Effector memory CD4-positive, alpha-beta T cell (primary cell): Measurements from ENCODE around the gene DGUOK.

Experiments used
- DNase-seq, 3 donors: peaks; one replicate each; pipeline ENCODE4 v3.0.0-alpha.2; 2020
- H3K27ac ChIP-seq: 2 replicates; pipeline ENCODE4 v1.7.0; 2013; ENCODE audit warnings: mild to moderate bottlenecking, low read length, moderate library complexity; ENCODE audit not compliant: insufficient read depth, poor library complexity, severe bottlenecking
- H3K27me3 ChIP-seq: replicated peaks from 2 replicates; pipeline ENCODE4 v1.7.0; 2013; ENCODE audit warnings: mild to moderate bottlenecking, low read length; ENCODE audit not compliant: insufficient read depth, control insufficient read depth, poor library complexity, severe bottlenecking
- H3K36me3 ChIP-seq: 2 replicates; pipeline ENCODE4 v1.7.0; 2013; ENCODE audit warnings: mild to moderate bottlenecking, low read length, moderate library complexity; ENCODE audit not compliant: control insufficient read depth, insufficient read depth
- H3K4me1 ChIP-seq: 2 replicates; pipeline ENCODE4 v1.7.0; 2013; ENCODE audit warnings: low read length, mild to moderate bottlenecking; ENCODE audit not compliant: control insufficient read depth, insufficient read depth, poor library complexity, severe bottlenecking
- H3K4me3 ChIP-seq: 2 replicates; pipeline ENCODE4 v1.7.0; 2013; ENCODE audit warnings: low read length, low read depth, mild to moderate bottlenecking; ENCODE audit not compliant: insufficient read depth, poor library complexity, severe bottlenecking
- H3K9me3 ChIP-seq: 2 replicates; pipeline ENCODE4 v1.7.0; 2013; ENCODE audit warnings: mild to moderate bottlenecking, low read length, moderate library complexity; ENCODE audit not compliant: control insufficient read depth

DGUOK gene

GRCh38 chr2:73975731-73976130, 49.1 kb downstream of the DGUOK start:
- Histone ChIP-seq H3K9me3 (no peaks in the 10 kb centered on the region), H3K4me3 (no peak overlapping the region), H3K27ac (no peak overlapping the region), H3K4me1 (peaks cover 32% of the 10 kb centered on the region), H3K36me3 (no peaks in the 10 kb centered on the region), H3K27me3 (no peaks in the 10 kb centered on the region)
- DNase-seq = no peak

GRCh38 chr2:73976803-73977202, 50.1 kb downstream of the DGUOK start:
- no peaks in the 10 kb centered on the region for H3K36me3 ChIP-seq
- peaks cover 28% of the 10 kb centered on the region for H3K4me1 ChIP-seq
- DNase-seq = no peak
- H3K4me3 ChIP-seq = no peak overlapping the region
- no peaks in the 10 kb centered on the region for H3K27me3 ChIP-seq
- no peaks in the 10 kb centered on the region for H3K9me3 ChIP-seq
- no peak overlapping the region for H3K27ac ChIP-seq

- H3K4me3 ChIP-seq = no peak overlapping the region
- H3K4me1 ChIP-seq = peaks cover 24% of the 10 kb centered on the region
- no peaks in the 10 kb centered on the region for H3K27me3 ChIP-seq
These were observed 50.8 kb downstream of the DGUOK start for GRCh38 chr2:73977466-73977865.

GRCh38 chr2:73979021-73979420, 52.3 kb downstream of the DGUOK start:
- peaks cover 29% of the 10 kb centered on the region for H3K4me1 ChIP-seq
- H3K27me3 ChIP-seq = no peaks in the 10 kb centered on the region
- peak; percentile 42 to 68 (median 57) for DNase-seq
- no peaks in the 10 kb centered on the region for H3K36me3 ChIP-seq
- no peak overlapping the region for H3K4me3 ChIP-seq
- peak overlapping the region; percentile 58 for H3K27ac ChIP-seq
- H3K9me3 ChIP-seq = no peaks in the 10 kb centered on the region

More at GRCh38 chr2:73977466-73977865, 50.8 kb downstream of the DGUOK start:
- DNase-seq = no peak
- H3K36me3 ChIP-seq = no peaks in the 10 kb centered on the region
- H3K27ac ChIP-seq = no peak overlapping the region
- no peaks in the 10 kb centered on the region for H3K9me3 ChIP-seq

- no peak for DNase-seq
- H3K27me3 ChIP-seq = no peaks in the 10 kb centered on the region
- no peaks in the 10 kb centered on the region for H3K36me3 ChIP-seq
- peak overlapping the region; percentile 58 for H3K27ac ChIP-seq
- H3K9me3 ChIP-seq = no peaks in the 10 kb centered on the region
- H3K4me1 ChIP-seq = peaks cover 33% of the 10 kb centered on the region
- no peak overlapping the region for H3K4me3 ChIP-seq
These were observed 53.0 kb downstream of the DGUOK start for GRCh38 chr2:73979686-73980085.

GRCh38 chr2:73980566-73980965, 53.9 kb downstream of the DGUOK start:
- no peak overlapping the region for H3K27ac ChIP-seq
- H3K36me3 ChIP-seq = no peaks in the 10 kb centered on the region
- peak overlapping the region; percentile 23 for H3K4me3 ChIP-seq
- no peaks in the 10 kb centered on the region for H3K9me3 ChIP-seq
- peaks cover 34% of the 10 kb centered on the region for H3K4me1 ChIP-seq
- no peaks in the 10 kb centered on the region for H3K27me3 ChIP-seq
- DNase-seq = no peak

GRCh38 chr2:73981081-73982001, 54.7 kb downstream of the DGUOK start:
- H3K36me3 ChIP-seq = no peaks in the 10 kb centered on the region
- H3K9me3 ChIP-seq = no peaks in the 10 kb centered on the region
- H3K4me3 ChIP-seq = peak overlapping the region; percentile 23
- H3K4me1 ChIP-seq = peaks cover 42% of the 10 kb centered on the region
- H3K27ac ChIP-seq = no peak overlapping the region
- no peak for DNase-seq
- H3K27me3 ChIP-seq = no peaks in the 10 kb centered on the region

GRCh38 chr2:73982140-73982617, 55.5 kb downstream of the DGUOK start:
- Histone ChIP-seq H3K9me3 (no peaks in the 10 kb centered on the region), H3K36me3 (no peaks in the 10 kb centered on the region), H3K27me3 (no peaks in the 10 kb centered on the region), H3K27ac (no peak overlapping the region), H3K4me1 (peaks cover 49% of the 10 kb centered on the region), H3K4me3 (no peak overlapping the region)
- DNase-seq = no peak

GRCh38 chr2:73983322-73984202, 56.9 kb downstream of the DGUOK start:
- H3K4me1 ChIP-seq = peaks cover 57% of the 10 kb centered on the region
- no peaks in the 10 kb centered on the region for H3K27me3 ChIP-seq
- DNase-seq = no peak

More at GRCh38 chr2:73983322-73984202, 56.9 kb downstream of the DGUOK start:
- Histone ChIP-seq H3K27ac (peak overlapping the region; percentile 60), H3K36me3 (no peaks in the 10 kb centered on the region), H3K9me3 (no peaks in the 10 kb centered on the region), H3K4me3 (peak overlapping the region; percentile 50)
